RKO (cell line): ENCODE results near the gene KCNJ4.

Experiments
- DNase-seq: peaks from one replicate; pipeline ENCODE4 v3.0.0-alpha.2; 2016; ENCODE audit warnings: low spot score

Gene KCNJ4

GRCh38 chr22:38455076-38455529 is at the start of gene KCNJ4:
Gene KCNJ4 (minus strand): TSS chr22:38455199. CDS start chr22:38428132, 27,067 bp downstream.
- DNase-seq, result no peak

GRCh38 chr22:38503021-38503420 is 48.0 kb upstream of the KCNJ4 start:
- no peak for DNase-seq

- no peak for DNase-seq
Measured at GRCh38 chr22:38501797-38502672, 47.0 kb upstream of the KCNJ4 start.

- no peak for DNase-seq
Measured at GRCh38 chr22:38497869-38498268, 42.9 kb upstream of the KCNJ4 start.

GRCh38 chr22:38494939-38495338 is 39.9 kb upstream of the KCNJ4 start:
- DNase-seq, result no peak

- DNase-seq, result no peak
Measured at GRCh38 chr22:38494498-38494897, 39.5 kb upstream of the KCNJ4 start.

- no peak for DNase-seq
Measured at GRCh38 chr22:38491707-38492348, 36.8 kb upstream of the KCNJ4 start.

GRCh38 chr22:38490915-38491314 is 35.9 kb upstream of the KCNJ4 start:
- DNase-seq, result no peak

- DNase-seq, result no peak
Measured at GRCh38 chr22:38490475-38490874, 35.5 kb upstream of the KCNJ4 start.

- DNase-seq, result no peak
Measured at GRCh38 chr22:38489561-38490145, 34.7 kb upstream of the KCNJ4 start.

GRCh38 chr22:38489142-38489541 is 34.1 kb upstream of the KCNJ4 start:
- no peak for DNase-seq

- no peak for DNase-seq
Measured at GRCh38 chr22:38487946-38488345, 32.9 kb upstream of the KCNJ4 start.

GRCh38 chr22:38485783-38486182 is 30.8 kb upstream of the KCNJ4 start:
- no peak for DNase-seq

GRCh38 chr22:38484244-38484643 is 29.2 kb upstream of the KCNJ4 start:
- DNase-seq, result no peak

GRCh38 chr22:38482662-38483308 is 27.8 kb upstream of the KCNJ4 start:
- no peak for DNase-seq

- no peak for DNase-seq
Measured at GRCh38 chr22:38481871-38482332, 26.9 kb upstream of the KCNJ4 start.

GRCh38 chr22:38481162-38481870 is 26.3 kb upstream of the KCNJ4 start:
- no peak for DNase-seq

GRCh38 chr22:38479096-38479837 is 24.3 kb upstream of the KCNJ4 start:
- no peak for DNase-seq

- no peak for DNase-seq
Measured at GRCh38 chr22:38477585-38477984, 22.6 kb upstream of the KCNJ4 start.

- no peak for DNase-seq
Measured at GRCh38 chr22:38474003-38474607, 19.1 kb upstream of the KCNJ4 start.

- DNase-seq, result no peak
Measured at GRCh38 chr22:38471237-38471636, 16.2 kb upstream of the KCNJ4 start.
